ENCODE measurements around the gene NEFH.

The NEFH gene

DNA sequence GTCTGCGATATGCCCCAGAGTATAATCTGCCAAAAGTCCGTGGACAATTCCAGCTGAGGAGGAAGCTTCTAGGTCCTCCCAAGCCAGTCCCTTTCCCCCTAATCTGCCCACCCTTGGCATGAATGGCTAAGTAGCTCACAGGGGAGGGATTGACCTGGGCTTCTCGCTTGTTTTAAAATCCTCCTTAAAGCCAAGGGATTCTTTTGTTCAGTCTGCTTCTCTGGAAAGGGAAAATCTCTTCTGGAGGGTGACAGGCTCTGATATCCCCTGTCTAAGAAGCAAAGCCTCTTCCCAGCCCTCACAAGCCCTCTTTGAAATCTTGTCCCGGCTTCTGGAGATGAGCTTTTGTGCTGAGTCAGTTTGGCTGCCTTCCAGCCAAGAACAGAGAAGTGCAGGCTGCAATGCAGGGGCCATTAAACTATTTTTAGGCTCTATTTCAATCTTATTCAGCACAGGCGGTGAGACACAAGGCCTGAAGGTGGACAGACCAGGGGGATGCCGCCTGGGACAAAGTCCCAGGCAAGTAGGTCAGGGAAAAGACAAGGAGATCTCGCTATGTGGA, 23.9 kb downstream of the NEFH start:
- Histone ChIP-seq H3K4me1 (ENCODE audit: control insufficient read depth in 1 of 2, insufficient read depth in 1 of 2, low read depth in 1 of 2, low read length in 1 of 2) (no peaks in the 10 kb centered on the region), H3K36me3 (peaks cover 68% of the 10 kb centered on the region), H3K27ac (no peak overlapping the region), H3K27me3 (no peaks in the 10 kb centered on the region), H3K9me3 (no peaks in the 10 kb centered on the region), H3K4me3 (ENCODE audit: low read depth in 1 of 2, low read length in 1 of 2) (no peak overlapping the region)
- TF ChIP-seq, protein P1, sequence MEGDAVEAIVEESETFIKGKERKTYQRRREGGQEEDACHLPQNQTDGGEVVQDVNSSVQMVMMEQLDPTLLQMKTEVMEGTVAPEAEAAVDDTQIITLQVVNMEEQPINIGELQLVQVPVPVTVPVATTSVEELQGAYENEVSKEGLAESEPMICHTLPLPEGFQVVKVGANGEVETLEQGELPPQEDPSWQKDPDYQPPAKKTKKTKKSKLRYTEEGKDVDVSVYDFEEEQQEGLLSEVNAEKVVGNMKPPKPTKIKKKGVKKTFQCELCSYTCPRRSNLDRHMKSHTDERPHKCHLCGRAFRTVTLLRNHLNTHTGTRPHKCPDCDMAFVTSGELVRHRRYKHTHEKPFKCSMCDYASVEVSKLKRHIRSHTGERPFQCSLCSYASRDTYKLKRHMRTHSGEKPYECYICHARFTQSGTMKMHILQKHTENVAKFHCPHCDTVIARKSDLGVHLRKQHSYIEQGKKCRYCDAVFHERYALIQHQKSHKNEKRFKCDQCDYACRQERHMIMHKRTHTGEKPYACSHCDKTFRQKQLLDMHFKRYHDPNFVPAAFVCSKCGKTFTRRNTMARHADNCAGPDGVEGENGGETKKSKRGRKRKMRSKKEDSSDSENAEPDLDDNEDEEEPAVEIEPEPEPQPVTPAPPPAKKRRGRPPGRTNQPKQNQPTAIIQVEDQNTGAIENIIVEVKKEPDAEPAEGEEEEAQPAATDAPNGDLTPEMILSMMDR (IDR thresholded peaks at IDR 0.05): no peak

- H3K27me3 ChIP-seq: no peaks in the 10 kb centered on the region
- H3K4me1 ChIP-seq (ENCODE audit: control insufficient read depth in 1 of 2, insufficient read depth in 1 of 2, low read depth in 1 of 2, low read length in 1 of 2): no peaks in the 10 kb centered on the region
- no peak overlapping the region for H3K27ac ChIP-seq
- H3K9me3 ChIP-seq: no peaks in the 10 kb centered on the region
- H3K36me3 ChIP-seq: peaks cover 93% of the 10 kb centered on the region
- TF ChIP-seq, protein P1 (IDR thresholded peaks at IDR 0.05): no peak
- H3K4me3 ChIP-seq (ENCODE audit: low read depth in 1 of 2, low read length in 1 of 2): no peak overlapping the region
Observed at GRCh38 chr22:29509298-29509697, 29.3 kb downstream of the NEFH start.

- Histone ChIP-seq H3K27me3 (no peaks in the 10 kb centered on the region), H3K9me3 (no peaks in the 10 kb centered on the region), H3K4me3 (ENCODE audit: low read depth in 1 of 2, low read length in 1 of 2) (no peak overlapping the region), H3K4me1 (ENCODE audit: control insufficient read depth in 1 of 2, insufficient read depth in 1 of 2, low read depth in 1 of 2, low read length in 1 of 2) (no peaks in the 10 kb centered on the region), H3K27ac (no peak overlapping the region), H3K36me3 (peaks cover 97% of the 10 kb centered on the region)
- TF ChIP-seq, protein P1 (IDR thresholded peaks at IDR 0.05): no peak
Observed at GRCh38 chr22:29509815-29510214, 29.8 kb downstream of the NEFH start.

- Histone ChIP-seq H3K4me1 (ENCODE audit: control insufficient read depth in 1 of 2, insufficient read depth in 1 of 2, low read depth in 1 of 2, low read length in 1 of 2) (no peaks in the 10 kb centered on the region), H3K27ac (no peak overlapping the region), H3K27me3 (no peaks in the 10 kb centered on the region), H3K9me3 (no peaks in the 10 kb centered on the region), H3K36me3 (peaks cover 97% of the 10 kb centered on the region), H3K4me3 (ENCODE audit: low read depth in 1 of 2, low read length in 1 of 2) (no peak overlapping the region)
- TF ChIP-seq, protein P1 (IDR thresholded peaks at IDR 0.05): no peak
Observed at GRCh38 chr22:29510542-29510941, 30.5 kb downstream of the NEFH start.

- TF ChIP-seq, protein P1 (IDR thresholded peaks at IDR 0.05): no peak
- H3K36me3 ChIP-seq: peaks cover 97% of the 10 kb centered on the region
Observed at GRCh38 chr22:29511126-29511862, 31.3 kb downstream of the NEFH start.

More at GRCh38 chr22:29511126-29511862, 31.3 kb downstream of the NEFH start:
- no peak overlapping the region for H3K27ac ChIP-seq
- H3K4me1 ChIP-seq (ENCODE audit: control insufficient read depth in 1 of 2, insufficient read depth in 1 of 2, low read depth in 1 of 2, low read length in 1 of 2): no peaks in the 10 kb centered on the region
- no peak overlapping the region for H3K4me3 ChIP-seq (ENCODE audit: low read depth in 1 of 2, low read length in 1 of 2)
- no peaks in the 10 kb centered on the region for H3K9me3 ChIP-seq
- H3K27me3 ChIP-seq: no peaks in the 10 kb centered on the region

Data from neutrophil (primary cell).